GM12891 (cell line): ENCODE results near the gene DDX41.

ENCODE experiments used
- POLR2A ChIP-seq: IDR thresholded peaks from 2 replicates; pipeline ENCODE4 v1.6.1; 2011; ENCODE audit warnings: low read depth, low read length, control low read depth
- POLR2AphosphoS5 ChIP-seq: IDR thresholded peaks from 2 replicates; pipeline ENCODE4 v1.6.1; 2011; ENCODE audit warnings: low read depth, low read length, control low read depth
- TAF1 ChIP-seq: IDR thresholded peaks from 2 replicates; pipeline ENCODE4 v1.6.1; 2011; ENCODE audit warnings: low read depth, low read length, control low read depth

DNA sequence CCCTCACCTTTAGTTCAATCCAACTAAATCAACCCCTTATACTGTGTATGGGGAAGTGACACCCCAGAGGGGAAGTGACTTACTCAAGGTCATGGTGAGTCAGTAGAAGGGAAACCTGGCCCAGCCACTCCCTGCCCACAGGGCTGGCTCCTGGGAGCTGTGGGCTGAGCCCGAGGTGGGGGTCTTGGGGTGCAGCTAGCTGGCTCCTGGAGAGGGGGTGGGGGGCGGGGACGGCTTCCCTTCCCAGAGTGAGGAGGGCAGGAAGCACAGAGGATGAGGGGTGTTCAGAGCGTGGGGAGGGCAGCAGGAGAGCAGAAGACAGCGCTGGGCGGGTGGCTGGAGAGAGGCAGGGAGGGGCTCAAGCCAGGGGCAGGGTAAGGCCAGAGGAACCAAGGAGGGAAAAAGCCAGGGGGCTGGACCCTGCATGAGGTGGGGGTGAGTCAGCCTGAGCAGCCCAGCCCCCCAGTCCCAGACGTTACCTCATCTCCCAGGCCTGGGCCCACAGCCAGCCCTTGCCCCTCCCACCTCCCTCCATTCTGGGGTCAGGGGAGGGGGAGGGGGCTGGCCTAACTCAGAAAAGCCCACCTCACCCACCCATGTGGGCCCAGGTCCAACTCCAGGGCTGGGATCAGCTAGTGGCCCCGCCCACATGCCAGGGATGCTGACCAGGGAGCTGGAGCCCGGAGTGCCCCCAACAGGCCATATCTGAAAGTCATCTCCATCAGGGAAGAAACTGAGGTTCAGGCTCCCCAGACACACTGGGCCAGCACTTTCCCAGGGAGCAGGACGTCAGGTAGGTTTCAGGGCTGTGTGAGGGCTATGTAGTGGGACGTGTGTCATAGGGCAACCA lies 22.2 kb downstream of the DDX41 start:
- TF ChIP-seq POLR2A: no peak; the same call in 1 of the 2 replicates
- no peak for TF ChIP-seq TAF1
- TF ChIP-seq POLR2AphosphoS5: no peak
